Measurements from ENCODE around the gene MAB21L1.

DNA sequence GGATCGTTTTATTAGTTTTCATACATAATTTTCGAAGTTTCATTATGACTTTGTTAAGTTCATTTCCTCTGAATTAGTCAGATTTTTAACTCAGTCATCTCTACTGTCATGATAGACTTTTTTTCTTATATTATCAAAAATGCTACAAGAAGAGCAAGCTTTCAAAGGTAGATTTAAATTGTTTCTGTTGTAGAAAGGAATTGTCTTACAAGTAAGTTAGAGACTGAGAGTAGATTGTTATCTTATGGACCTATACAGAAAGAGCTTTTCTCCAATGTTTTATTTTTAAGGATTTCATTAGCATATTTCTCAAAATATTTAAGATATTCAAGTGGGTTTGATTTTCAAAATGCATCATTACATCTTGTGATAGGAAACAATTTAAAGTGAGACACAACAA is 2.7 kb downstream of the MAB21L1 start:
- no peak for TF ChIP-seq POLR2A (IDR thresholded peaks at IDR 0.05)
- TF ChIP-seq, protein P1, sequence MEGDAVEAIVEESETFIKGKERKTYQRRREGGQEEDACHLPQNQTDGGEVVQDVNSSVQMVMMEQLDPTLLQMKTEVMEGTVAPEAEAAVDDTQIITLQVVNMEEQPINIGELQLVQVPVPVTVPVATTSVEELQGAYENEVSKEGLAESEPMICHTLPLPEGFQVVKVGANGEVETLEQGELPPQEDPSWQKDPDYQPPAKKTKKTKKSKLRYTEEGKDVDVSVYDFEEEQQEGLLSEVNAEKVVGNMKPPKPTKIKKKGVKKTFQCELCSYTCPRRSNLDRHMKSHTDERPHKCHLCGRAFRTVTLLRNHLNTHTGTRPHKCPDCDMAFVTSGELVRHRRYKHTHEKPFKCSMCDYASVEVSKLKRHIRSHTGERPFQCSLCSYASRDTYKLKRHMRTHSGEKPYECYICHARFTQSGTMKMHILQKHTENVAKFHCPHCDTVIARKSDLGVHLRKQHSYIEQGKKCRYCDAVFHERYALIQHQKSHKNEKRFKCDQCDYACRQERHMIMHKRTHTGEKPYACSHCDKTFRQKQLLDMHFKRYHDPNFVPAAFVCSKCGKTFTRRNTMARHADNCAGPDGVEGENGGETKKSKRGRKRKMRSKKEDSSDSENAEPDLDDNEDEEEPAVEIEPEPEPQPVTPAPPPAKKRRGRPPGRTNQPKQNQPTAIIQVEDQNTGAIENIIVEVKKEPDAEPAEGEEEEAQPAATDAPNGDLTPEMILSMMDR (IDR thresholded peaks at IDR 0.05), result no peak

Data from body of pancreas (tissue), 4 donors.